Fibroblast of pulmonary artery (primary cell): ENCODE data around the gene OR10A2.
"Not testable (repeated sequence)": the region's sequence is repeated elsewhere in the genome, so short reads cannot be mapped to it uniquely, and the experiment has no call there.

Experiments
- DNase-seq: peaks from one replicate; pipeline ENCODE4 v3.0.0-alpha.2; 2010; ENCODE audit warnings: low read depth
- H3K4me3 ChIP-seq: replicated peaks from 2 replicates; pipeline ENCODE4 v1.5.1; 2011; ENCODE audit warnings: low read depth, mild to moderate bottlenecking, control low read depth, low read length, moderate library complexity
- TF ChIP-seq, protein P1 (sequence below): IDR thresholded peaks from 2 replicates; pipeline ENCODE4 v1.5.1; 2011; ENCODE audit warnings: mild to moderate bottlenecking, control low read depth, low read length, inconsistent platforms; ENCODE audit errors: missing control alignments

The OR10A2 gene

DNA sequence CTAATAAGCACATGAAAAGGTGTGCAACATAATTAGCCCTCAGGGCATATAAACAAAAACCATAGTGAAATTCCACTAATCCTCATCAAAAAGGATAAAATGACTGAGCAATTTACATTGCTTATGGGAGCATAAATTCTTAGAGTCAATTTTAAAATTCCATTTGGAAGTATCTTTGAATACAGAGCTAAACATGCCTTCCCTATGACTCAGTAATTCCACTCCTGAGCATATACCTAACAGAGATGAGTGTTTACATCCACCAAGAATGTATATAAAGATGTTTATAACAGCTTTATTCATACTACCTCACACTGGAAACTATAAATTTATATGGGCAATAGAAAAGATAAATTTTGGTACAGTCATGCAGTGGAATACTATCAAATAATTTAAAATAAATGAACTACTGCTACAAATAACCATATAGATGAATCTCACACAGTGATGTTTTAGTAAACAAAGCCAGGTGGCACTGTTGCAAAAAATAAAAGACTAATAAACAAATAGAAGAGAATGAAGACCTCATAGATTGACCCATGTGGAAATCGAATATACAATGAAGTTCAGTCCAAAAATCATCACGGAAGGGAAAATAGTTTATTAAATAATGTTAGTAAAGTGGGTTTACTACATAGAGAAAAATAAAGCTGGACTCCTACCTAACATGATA lies 37.6 kb downstream of the OR10A2 start:
- TF ChIP-seq, protein P1, sequence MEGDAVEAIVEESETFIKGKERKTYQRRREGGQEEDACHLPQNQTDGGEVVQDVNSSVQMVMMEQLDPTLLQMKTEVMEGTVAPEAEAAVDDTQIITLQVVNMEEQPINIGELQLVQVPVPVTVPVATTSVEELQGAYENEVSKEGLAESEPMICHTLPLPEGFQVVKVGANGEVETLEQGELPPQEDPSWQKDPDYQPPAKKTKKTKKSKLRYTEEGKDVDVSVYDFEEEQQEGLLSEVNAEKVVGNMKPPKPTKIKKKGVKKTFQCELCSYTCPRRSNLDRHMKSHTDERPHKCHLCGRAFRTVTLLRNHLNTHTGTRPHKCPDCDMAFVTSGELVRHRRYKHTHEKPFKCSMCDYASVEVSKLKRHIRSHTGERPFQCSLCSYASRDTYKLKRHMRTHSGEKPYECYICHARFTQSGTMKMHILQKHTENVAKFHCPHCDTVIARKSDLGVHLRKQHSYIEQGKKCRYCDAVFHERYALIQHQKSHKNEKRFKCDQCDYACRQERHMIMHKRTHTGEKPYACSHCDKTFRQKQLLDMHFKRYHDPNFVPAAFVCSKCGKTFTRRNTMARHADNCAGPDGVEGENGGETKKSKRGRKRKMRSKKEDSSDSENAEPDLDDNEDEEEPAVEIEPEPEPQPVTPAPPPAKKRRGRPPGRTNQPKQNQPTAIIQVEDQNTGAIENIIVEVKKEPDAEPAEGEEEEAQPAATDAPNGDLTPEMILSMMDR: peak; percentile 17
- DNase-seq: peak; percentile 8
- no peak overlapping the region for H3K4me3 ChIP-seq

DNA sequence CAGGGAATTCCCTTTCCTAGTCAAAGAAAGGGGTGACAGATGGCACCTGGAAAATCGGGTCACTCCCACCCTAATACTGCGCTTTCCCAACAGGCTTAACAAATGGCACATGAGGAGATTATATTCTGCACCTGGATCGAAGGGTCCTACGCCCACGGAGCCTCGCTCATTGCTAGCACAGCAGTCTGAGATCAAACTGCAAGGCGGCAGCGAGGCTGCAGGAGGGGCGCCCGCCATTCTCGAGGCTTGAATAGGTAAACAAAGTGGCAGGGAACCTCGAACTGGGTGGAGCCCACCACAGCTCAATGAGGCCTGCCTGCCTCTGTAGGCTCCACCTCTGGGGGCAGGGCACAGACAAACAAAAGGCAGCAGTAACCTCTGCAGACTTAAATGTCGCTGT lies 41.9 kb downstream of the OR10A2 start:
- not testable (repeated sequence) for H3K4me3 ChIP-seq, DNase-seq

- no peak overlapping the region for H3K4me3 ChIP-seq
- DNase-seq: no peak
- TF ChIP-seq, protein P1: no peak
Observed at GRCh38 chr11:6911378-6911777, 48.5 kb downstream of the OR10A2 start.

- H3K4me3 ChIP-seq: no peak overlapping the region
- peak; percentile 80 for DNase-seq
- TF ChIP-seq, protein P1: no peak
Observed at GRCh38 chr11:6911948-6912347, 49.1 kb downstream of the OR10A2 start.

DNA sequence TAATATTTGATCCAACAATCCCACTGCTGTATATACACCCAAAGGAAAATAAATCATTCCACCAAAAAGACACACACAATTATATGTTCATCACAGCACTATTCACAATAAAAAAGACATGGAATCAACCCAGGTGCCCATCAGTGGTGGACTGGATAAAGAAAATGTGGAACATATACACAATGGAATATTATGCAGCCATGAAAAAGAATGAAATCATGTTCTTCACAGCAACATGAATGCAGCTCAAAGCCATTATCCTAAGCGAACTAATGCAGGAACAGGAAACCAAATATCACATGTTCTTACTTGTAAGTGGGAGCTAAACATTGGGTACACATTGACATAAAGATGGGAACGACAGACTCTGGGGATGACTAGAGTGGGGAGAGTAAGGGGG lies 56.8 kb downstream of the OR10A2 start:
- TF ChIP-seq, protein P1: no peak
- H3K4me3 ChIP-seq: no peak overlapping the region
- DNase-seq: no peak

- H3K4me3 ChIP-seq: no peak within 1 kb of the TSS
- DNase-seq: no peak
- TF ChIP-seq, protein P1: no peak
Observed at GRCh38 chr11:6920702-6921101, 57.8 kb downstream of the OR10A2 start, which contains the start of gene OR2D3. TSS of gene OR2D3 (plus strand) at chr11:6921002. CDS start at chr11:6921002, 0 bp downstream.
